NCI-H446 (cell line): ENCODE measurements around the gene CNNM2.
A peak's percentile ranks its signal among the peaks of the same experiment; 100 is the strongest.

ENCODE experiments used
- DNase-seq, 2 experiments: peaks; one replicate each; lab custom pipeline; 2025; lab: John Stamatoyannopoulos, UW

CNNM2 gene

GRCh38 chr10:102917962-102918816 is at the start of gene CNNM2:
TSS of gene CNNM2 (plus strand) at chr10:102918294. CDS start at chr10:102918481, 187 bp downstream.
- DNase-seq: peak; percentile 95 to 98

- no peak for DNase-seq
These were observed 49.2 kb upstream of the CNNM2 start for GRCh38 chr10:102868911-102869257.

GRCh38 chr10:102869258-102870198 is 48.6 kb upstream of the CNNM2 start, which contains the start of gene AS3MT:
TSS of gene AS3MT (plus strand) at chr10:102869470. CDS start at chr10:102869593, 123 bp downstream.
- peak in 1 of 2 experiments; percentile 64 for DNase-seq

GRCh38 chr10:102870221-102870620 is 47.9 kb upstream of the CNNM2 start:
- no peak for DNase-seq

GRCh38 chr10:102872163-102872562 is 45.9 kb upstream of the CNNM2 start:
- DNase-seq: no peak

GRCh38 chr10:102876747-102877153 is 41.3 kb upstream of the CNNM2 start:
- DNase-seq: no peak

GRCh38 chr10:102878629-102879028 is 39.5 kb upstream of the CNNM2 start:
- DNase-seq: no peak

GRCh38 chr10:102880256-102880655 is 37.8 kb upstream of the CNNM2 start:
- no peak for DNase-seq

GRCh38 chr10:102888048-102888447 is 30.0 kb upstream of the CNNM2 start:
- DNase-seq: no peak

GRCh38 chr10:102894466-102895213 is 23.5 kb upstream of the CNNM2 start:
- no peak for DNase-seq

- no peak for DNase-seq
These were observed 18.1 kb upstream of the CNNM2 start for GRCh38 chr10:102900006-102900405.

GRCh38 chr10:102904346-102904745 is 13.7 kb upstream of the CNNM2 start:
- DNase-seq: no peak

GRCh38 chr10:102906507-102906906 is 11.6 kb upstream of the CNNM2 start:
- DNase-seq: no peak

GRCh38 chr10:102914781-102915180 is 3.3 kb upstream of the CNNM2 start:
- DNase-seq: no peak

GRCh38 chr10:102916173-102916572 is 1.9 kb upstream of the CNNM2 start:
- no peak for DNase-seq

GRCh38 chr10:102917314-102917961 is 656 bp upstream of the CNNM2 start:
- peak in 1 of 2 experiments; percentile 60 for DNase-seq

- no peak for DNase-seq
These were observed 737 bp downstream of the CNNM2 start for GRCh38 chr10:102918817-102919245.

GRCh38 chr10:102919246-102919959 is 1.3 kb downstream of the CNNM2 start:
- no peak for DNase-seq

- no peak for DNase-seq
These were observed 2.1 kb downstream of the CNNM2 start for GRCh38 chr10:102919992-102920739.

- no peak for DNase-seq
These were observed 5.5 kb downstream of the CNNM2 start for GRCh38 chr10:102923601-102924000.
